ENCODE results near the gene GSAP.
A peak's percentile ranks its signal among the peaks of the same experiment; 100 is the strongest.

GSAP gene

DNA sequence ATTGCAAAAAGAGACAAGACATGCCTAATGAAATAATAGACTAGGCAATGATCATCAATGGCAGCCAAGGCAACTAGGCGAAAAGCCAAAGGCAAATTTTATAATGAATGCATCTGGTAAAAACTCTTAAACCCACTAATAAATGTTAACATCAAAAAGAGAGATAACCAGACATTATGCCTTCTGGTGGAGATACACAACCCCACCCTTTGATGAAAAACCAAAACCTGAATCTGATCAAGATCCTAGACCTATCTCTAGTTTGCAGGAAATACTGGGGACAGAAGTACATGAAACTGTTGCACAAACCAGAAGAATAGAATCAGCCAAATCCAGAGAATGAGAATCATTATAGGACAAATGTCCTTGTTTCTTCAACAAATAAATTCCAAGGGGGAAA, 22.0 kb upstream of the GSAP start:
- DNase-seq, result peak; percentile 83

DNA sequence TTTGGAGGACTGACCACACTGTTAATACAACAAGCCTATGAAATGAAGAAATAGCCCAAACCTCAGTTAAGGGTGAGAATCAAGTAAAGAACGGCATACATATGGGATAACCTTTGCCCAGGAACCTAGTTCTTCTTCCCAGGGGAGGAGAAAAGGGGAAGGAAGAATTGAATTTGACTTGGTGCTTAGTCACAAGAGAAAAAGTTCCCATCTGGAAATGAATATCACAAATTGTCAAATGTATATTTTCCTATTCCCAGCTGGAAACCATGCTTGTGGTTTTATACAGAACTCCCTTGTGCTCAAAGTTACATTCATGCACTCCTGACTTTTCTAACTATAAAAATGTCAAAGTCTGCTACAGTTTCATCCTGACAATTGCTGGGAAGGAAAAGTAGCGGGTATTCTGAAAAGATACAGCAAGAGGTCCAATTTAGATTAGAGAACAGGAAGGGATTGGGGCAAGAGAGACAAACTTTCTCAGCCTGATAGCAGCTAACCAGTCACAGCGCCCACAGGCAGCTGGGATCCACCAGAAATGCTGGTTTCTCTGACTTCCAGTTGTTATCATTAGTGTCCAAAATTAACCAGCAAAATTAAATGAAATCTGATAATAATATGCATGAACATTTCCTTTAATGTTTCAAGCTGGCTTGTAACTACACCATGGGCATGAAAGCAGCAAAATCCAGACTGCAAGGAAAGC, 18.6 kb upstream of the GSAP start:
- DNase-seq, result peak; percentile 86

DNA sequence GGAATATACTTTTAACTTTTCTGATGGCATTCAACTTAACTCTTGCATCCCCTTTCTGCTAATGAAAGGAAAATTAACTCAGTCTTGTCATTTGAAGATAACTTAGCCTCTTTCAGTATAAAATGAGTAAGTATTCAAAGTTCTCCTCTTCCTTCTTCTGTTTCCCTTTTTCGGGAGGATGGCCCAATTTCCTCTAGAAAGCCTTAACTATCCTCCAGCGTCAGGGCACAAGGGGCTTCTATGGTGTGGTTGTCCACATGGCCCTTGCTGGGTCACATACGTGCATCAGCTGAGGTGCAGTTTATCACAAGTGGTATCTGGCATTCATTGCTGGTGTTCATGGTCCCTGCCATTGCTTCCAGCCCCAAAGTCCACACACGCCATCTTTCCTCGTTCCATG, 17.8 kb upstream of the GSAP start:
- no peak for DNase-seq

DNA sequence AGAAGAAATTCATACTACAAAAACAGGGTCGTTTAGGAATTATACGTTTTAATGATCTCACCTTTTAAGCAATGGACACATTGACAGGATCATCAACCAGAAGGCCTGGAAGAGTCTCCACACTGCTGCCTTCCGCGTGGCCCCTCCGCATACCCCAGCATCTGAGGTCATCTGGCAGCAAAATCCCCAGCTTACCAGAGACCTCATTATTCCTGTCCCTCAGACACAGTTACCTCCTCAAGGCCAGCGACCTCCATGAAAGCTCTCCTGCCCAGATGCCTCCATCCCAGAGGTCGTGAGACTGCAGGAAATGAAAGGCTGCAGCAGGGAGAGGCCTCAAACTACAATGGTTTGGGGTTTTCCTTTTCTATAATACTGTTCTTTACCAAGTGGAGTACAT, 14.8 kb upstream of the GSAP start:
- no peak for DNase-seq

DNA sequence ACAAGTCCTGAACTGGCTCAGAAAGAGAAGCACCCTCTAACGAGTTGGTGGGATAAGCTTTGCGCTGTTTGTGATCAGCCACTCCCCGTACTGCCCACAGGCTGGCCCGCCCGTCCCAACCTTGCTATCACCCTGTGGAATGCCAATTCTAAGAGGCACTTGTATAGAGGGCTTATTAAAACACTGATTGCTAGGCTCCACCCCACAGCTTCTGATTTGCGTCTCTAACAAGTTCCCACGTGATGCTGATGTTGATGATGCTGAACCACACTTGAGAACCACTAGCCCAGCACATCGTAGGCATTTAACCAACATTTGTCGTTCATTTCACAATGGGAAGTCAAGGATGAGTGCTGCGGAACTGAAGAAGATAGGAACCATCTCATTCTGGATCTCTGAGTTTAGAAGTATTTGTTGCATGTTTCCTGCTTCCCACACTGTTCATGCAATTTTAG, 12.7 kb upstream of the GSAP start:
- DNase-seq, result no peak

DNA sequence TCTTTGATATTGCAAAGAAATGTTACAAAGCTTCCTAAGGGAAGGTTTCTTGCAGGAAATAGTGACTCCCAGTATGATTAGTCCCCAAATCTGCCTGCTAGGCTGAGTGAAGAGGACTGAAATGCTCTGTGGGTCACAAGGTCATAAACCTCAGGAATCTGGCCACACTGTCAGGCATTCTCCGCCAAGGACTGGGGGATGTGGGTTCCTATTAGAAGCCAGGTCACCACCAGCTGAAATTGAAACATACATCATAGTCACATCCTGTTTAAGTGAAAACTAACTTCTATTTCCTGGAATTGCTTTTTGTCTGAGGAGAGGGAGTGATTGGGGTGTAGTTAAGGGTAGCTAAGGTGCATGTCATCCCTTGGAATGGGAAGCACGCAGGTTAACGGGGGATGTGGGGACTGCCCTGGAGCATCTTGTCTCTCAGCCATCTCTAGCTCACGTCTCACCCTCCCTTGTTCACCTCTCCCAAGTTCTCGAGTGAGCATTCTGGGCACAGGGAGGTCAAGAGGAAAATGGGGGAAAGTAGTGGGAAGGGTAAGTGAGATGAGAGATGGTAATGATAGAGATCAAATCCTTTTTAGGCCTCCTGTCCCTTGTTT, 12.0 kb upstream of the GSAP start:
- DNase-seq, result peak; percentile 28

DNA sequence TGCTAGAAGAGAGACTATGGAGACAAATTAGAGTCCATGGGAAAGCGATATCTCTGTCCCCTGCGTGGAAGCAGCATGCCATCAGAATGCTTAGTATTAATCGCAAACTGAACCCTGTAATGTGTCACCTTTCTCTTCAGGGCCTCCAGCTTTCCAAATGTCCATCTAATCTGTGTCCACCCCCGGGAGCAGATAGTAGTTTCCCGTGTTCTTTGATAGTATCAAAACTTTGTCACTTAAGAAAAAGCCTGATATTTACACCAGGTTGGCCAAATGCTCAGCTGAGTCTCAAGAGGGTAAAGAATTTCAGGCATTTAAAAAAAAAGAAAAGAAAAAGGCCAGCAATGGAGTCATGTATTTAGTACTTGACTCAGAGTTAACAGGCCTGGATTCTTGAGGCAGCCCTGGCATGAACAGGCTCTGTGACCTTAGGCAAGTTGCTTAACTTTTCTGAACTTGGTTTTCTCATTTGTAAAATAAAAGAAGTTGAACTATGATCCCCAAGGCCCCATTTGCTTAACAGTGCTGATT, 10.4 kb upstream of the GSAP start:
- DNase-seq, result no peak

DNA sequence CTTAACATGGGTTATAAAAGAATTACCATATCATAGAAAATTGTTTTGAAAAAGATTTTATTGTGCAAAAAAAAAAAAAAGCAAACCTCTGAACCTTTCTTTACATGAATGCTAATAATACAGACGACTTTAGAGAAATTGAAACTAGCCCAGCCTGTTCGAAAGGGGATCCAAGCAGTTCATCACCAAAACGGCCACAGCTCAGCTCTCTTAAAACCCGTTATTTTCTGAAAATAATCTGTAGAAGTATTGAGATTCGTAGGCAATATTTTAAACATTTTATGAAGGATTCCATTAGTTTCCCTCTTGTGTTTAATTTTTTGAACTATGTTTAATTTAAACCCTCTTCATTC, 9.9 kb upstream of the GSAP start:
- DNase-seq, result no peak

DNA sequence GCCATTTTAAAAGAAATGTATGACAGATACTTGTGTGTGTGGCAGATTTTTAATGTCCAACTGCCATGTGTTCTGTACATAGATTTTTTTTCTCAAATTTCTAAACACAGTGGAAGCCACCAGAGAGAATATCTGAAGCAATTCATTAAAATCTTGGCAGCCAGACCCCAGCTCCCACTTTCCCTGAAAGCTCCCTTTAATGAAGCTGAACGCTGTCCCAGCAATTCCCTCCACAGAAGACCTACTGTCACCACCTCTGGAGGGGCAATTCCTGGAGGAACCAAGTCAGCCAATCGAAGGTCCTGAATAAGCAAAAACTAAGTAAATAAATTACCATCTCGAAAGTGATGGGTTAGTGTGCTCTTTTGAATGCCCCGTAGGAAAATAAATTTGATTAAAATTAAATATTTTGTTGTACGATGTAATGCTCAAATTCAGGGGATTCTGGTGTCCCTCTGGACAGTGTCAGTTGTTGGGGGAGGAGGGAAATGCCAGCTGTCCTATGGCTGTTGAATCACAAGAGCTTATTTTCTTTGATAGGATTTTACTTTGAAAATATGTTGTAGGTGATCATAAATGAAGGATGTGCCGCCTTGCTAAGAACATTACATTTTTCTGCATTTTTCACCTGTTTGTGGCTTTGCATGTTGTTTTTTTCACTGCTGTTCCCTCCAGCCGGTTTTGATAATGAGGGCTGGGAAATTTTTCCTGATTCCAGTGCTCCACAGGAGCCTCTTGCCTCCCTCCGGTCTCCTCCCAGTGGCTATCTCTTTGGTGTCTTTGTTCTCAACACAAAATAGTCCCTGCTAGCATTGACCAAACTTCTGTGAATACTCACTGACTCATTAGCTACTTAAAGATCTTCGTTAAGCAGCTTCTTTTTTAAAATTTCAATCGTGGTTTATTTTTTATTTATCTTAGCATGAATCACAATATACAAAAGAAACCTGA, 9.2 kb upstream of the GSAP start:
- DNase-seq, result no peak

DNA sequence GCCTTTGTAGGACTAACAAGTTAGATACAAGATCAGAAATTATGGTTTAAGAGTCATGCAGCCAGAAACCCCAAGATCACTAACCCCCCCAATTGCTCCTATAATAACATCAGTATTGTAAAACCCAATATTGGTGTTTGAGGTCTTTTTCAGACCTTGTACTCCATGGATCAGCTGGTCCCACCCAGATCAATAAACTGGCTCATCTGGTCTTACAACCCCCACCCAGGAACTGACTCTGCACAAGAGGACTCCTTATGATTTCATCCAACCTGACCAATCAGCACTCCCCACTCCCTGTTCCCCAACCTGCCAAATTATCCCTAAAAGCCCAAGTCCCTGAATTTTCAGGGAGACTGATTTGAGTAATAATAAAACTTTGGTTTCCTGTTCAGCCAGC, 6.4 kb upstream of the GSAP start:
- DNase-seq, result no peak

DNA sequence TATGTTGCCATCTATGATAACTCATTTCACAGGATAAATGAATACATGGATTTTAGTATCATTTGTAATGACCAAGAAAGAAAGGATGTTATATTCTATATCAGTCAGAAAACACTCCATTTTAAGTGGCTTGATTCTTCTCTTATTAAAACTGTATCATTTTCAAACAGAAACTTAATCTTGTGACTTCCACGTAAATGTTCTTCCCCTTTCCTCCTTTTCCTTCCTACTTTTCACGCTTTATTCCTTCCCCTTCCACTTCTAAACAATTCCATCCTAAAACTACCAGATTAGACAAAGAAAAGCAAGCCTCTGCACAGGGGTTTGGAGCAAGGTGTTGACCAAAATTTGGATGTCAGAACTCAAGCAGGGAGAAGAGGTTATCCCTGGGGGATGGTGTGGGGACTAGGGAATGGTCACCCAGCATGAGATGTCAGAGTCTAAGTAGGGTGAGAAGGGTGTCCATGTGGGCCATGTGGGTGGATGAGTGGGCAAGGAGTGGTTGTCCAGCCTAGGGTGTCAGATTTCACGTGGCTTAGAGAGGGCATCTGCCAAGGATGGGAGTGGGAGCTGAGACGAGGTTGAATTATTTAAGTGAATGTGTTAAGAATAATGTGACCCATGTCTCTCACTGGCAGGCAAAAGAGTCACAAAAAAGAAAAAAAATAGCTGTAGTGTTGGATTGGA, 5.0 kb upstream of the GSAP start:
- no peak for DNase-seq

DNA sequence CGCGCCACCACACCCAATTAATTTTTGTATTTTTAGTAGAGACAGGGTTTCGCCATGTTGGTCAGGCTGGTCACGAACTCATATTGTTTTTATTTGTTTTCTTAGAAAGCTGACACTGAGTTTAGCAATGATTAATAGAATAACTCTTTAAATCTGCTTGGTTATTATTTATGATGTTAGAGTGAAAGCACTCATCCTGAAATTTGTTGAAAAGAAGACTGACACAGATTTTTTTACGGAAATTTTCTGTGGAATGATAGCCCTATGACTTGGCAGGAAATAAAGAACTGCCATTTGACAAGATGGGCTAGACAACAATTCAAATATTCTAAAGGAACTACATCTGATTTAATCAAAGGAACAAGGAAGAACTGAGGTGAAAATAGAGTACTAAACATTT, 4.3 kb upstream of the GSAP start:
- no peak for DNase-seq

DNA sequence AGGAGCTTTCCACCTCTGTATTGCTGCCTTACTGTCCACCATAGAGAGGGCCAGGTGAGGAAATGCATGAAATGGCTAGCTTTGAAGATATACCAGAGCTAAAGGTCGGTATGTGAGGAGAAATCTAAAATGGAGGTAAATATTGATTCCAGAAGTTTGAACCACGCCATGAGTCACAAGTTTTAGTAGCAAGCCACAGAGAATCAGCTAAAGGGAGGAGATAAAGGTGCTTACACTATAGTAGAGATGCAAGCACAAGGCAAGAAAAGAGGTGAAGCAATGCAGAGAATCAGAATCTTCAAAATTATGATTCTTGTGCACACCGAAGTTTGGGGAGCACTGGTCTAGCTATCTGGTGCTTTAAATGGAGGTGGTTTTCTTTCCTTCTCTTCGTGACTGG, 3.0 kb upstream of the GSAP start:
- DNase-seq, result no peak

DNA sequence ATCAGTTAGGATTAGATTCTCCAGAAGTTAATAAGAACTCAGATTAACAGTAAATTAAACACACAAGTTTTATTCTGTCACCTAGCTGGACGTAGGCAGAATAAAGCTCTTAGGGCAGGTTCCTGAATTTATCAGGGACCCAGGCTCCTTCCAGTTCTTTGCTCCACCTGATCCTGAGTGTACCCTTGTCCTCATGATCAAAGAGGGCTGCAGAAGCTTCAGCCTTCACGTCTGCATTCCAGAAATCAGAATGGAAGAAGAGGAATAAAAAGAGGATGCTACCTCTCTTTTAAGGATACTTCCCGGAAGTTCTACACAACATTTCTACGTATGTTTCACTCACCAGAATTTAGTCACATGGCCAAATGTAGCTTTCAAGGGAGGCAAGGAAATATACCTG, 1.7 kb upstream of the GSAP start:
- no peak for DNase-seq

DNA sequence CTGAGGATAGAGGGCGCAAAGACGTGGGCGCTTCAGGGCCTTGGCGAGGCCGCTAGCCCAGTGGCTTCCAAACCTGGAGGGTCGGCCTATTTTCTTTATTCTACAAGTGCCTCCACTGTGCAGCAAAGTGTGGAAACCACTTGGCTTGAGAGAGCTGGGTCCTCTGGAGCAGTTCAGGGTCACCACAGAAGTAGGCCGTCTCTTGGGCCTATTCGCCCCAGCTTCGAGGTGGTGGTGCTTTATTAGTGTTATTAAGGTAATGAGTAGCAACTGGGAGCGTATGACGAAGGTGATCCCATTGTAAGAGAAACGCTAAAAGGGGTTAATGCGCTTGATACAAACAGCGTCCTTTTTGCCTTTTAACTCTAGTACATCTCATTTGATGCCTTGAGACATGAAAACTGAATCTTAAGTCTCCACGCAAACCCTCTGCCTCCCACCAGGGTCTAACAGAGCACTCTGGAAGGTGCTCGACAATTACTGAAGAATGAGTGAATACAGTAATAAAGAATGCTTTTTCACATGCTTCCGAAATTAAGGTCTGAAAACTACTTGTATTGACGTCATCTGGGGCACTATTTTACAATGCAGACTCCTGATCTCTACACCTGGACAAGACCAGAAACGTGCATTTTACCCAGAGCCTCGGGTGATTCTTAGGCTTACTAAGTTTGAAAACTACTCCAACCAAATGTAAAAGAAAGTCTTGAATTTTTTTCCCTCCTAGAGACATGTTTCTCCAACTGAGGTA, 647 bp upstream of the GSAP start:
- peak; percentile 40 for DNase-seq

DNA sequence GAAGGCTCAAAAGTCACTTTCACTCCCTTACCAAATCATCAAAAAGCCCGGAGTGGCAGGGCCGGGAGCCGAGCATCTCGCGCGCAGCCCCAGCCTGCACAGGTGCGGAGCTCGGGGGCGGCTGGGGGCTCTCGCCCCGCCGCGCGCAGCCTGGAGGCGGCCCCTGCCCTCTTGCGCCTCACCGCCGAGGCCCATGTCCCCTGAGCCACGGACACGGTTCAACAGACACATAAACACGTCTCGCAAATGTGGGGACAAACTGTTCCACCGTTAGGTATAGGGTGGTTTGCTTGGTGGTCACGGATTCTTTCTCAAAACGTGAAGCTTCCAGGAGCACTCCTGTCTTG, 700 bp downstream of the GSAP start:
- DNase-seq, result peak; percentile 41

DNA sequence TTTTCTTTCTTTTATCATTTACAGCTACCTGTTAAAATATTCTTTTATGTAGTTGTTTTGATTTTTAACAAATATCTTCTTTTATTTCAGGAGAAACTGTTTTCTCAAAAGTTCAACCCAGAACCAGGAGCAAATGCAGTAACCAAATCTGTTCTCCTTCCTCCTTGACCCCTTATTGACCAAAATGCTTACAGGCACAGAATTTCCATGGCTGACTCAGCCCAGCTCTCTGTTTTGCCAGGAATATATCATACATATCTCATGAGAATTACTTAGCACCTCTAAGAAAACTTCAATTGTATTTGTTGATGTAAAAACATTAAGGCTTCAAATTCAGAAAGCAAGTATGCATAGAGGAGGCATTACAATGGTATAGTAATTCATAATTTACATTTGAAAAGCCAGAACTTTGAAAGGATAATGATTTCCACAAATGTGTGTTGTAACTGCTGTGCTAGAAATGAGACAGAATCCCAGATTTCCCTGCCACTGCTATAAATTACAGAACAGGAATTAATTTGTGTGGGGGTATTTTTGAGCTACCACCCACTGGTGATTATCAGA, 2.2 kb downstream of the GSAP start:
- DNase-seq, result no peak

DNA sequence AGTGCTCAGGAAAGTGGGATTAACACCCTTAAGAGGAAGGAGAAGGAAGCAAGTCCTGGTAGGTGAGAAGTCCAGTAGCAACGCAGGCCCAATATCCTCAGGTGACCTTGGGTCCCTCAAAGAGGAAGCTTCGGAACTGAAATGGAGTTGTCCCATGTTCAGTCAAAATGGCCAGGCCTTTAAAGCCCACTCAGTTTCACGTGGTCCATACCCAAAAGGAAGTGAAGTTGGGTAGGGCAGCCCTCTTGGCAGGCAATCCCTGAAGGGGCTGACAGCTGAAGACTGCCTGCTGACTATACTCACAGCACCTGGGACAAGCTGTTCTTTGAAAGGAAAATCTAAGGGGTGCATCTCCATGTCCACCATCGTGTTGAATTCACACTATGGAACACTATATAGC, 3.0 kb downstream of the GSAP start:
- DNase-seq, result no peak

DNA sequence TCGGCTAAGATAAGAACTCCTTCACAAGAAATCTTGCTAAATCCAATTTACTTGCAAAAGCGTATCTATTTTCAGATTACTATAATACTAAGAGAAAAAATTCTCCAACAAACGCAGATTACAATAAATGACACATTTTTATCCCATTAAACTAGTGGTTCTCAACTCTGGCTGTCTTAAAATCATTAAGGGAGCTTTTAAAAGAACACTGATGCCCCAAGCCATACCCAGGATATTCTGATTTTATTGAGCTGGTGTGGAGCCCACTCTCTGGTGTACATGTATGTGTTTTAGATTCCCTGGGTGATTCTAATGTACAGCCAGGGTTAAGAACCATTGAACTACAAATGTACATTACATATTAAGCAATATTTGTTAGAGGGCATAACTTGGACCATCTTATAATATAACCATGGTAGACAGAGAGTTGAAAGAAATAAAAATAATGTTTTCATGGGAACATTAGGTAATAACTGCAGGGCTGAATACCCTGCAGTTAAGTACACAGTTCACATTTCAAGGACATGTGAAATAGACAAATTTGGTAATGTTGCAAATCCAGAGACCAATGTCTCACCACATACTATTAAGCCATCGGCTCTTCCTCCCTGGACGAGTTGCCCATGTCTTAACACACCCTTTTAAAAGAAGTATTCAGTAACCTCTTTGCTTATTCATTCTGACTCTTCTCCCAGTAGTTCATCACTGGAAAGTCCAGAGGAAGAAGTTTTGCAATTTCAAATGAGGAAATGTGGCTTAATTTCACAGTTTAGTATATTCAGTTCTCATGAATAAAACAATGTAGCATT, 6.2 kb downstream of the GSAP start:
- DNase-seq, result peak; percentile 66

DNA sequence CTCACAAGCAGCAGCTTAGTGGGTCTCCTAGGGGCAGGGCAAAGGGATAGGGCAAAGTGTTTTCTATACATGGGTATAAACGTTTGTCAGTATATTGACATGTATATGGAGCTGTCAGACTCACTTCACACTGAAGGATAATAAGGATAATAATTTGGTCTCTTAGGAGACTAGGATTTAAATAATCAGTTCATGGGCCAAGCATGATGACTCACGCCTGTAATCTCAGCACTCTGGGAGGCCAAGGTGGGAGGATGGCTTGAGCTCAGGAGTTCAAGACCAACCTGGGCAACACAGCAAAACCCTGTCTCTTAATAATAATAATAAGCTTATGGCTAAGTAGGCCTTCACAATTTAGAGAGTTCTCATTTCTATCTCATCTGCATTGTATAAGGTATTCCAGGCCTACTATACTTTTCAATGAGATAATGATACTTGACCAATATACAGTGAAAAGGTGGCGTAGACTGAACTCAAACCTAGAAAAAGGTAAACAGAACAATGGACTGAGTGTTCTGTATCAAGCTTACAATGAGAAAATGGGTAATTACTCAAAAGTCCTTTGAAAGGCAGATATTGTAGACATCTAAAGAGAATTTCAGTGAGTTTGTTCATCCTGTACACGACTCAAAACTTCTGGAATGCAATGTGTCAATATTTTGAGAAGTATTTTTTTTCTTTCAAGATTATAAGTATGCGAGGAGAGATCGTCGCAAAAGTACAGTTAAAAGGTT, 7.0 kb downstream of the GSAP start:
- DNase-seq, result no peak

Data from hematopoietic multipotent progenitor cell treated with erythropoietin and hydrocortisone succinate and interleukin-3 and kit ligand, for 4 days (in vitro differentiated cells).